H1 (cell line): ENCODE data around the gene ODR4. TPM values are rescaled to one million over a fixed set of nuclear protein-coding genes. Genes with fewer than 3 reads are reported as not detected.

Experiments
- CHD1 ChIP-seq: IDR thresholded peaks from 2 replicates; pipeline ENCODE4 v1.6.1; 2012; ENCODE audit warnings: low read depth, low read length, improper control_type of control experiment
- JUND ChIP-seq: IDR thresholded peaks from 2 replicates; pipeline ENCODE4 v1.6.1; 2011; ENCODE audit warnings: mild to moderate bottlenecking, improper control_type of control experiment, low read length
- KDM5A ChIP-seq: fragments of 200-600 bp; IDR thresholded peaks from 2 replicates; pipeline ENCODE4 v1.7.1; 2012; ENCODE audit warnings: mild to moderate bottlenecking, low read length, inconsistent platforms, mixed read lengths
- POU5F1 ChIP-seq: IDR thresholded peaks from 2 replicates; pipeline ENCODE4 v1.6.1; 2011; ENCODE audit warnings: low read depth, mild to moderate bottlenecking, low read length, moderate library complexity
- polyA plus RNA-seq, 7 experiments: library from polyadenylated mRNA; depleted of rRNA in 3 of 7; stranded (reverse) in 5 of 7; unstranded in 2 of 7; fragments of >200 nt in 5 of 7; fragments of 200-250 nt in 2 of 7; gene quantifications; 1 replicate in 5 of 7; 2 replicates in 1 of 7; 4 replicates in 1 of 7; pipeline versions ENCODE4 v1.2.1 to v1.2.3, GENCODE V29; 2011 to 2013; ENCODE audit warnings: missing spikeins in 2 of 7, mixed read lengths in 2 of 7
- total RNA-seq: library from RNA; stranded (reverse); fragmentation: NEBNext Ultra II Directional; extraction: Animal tissue kit (Norgen Biotek cat#: 25700); gene quantifications from 2 replicates; pipeline ENCODE4 v1.2.1, GENCODE V29; 2021

ODR4 gene
- total and polyA plus RNA-seq, 2 of the 8 experiments (the other 6 are each of a cell fraction or from before 2014, with no cell fraction given), result 4.1 to 14.1 TPM

- 0 out of 2 replicates have a peak, but pooled peaks have one; percentile 5 for TF ChIP-seq JUND
- TF ChIP-seq POU5F1, result no peak
- TF ChIP-seq KDM5A, result 0 out of 2 replicates have a peak, but pooled peaks have one; percentile 50
- no peak for TF ChIP-seq CHD1
- TF ChIP-seq, all 59 proteins: peak for 24
Measured at GRCh38 chr1:186375152-186375928, at the start of gene ODR4, which contains the start of gene TPR (continued).
